GM21737 (cell line): ENCODE data around the gene RERE.
A peak's percentile ranks its signal among the peaks of the same experiment; 100 is the strongest.

Source experiments
- ATAC-seq: cut with Tn5 transposase; IDR thresholded peaks from one replicate; pipeline ENCODE4 v1.9.1; 2021; ENCODE audit warnings: mild to moderate bottlenecking, moderate library complexity; ENCODE audit not compliant: unreplicated experiment

Gene RERE

DNA sequence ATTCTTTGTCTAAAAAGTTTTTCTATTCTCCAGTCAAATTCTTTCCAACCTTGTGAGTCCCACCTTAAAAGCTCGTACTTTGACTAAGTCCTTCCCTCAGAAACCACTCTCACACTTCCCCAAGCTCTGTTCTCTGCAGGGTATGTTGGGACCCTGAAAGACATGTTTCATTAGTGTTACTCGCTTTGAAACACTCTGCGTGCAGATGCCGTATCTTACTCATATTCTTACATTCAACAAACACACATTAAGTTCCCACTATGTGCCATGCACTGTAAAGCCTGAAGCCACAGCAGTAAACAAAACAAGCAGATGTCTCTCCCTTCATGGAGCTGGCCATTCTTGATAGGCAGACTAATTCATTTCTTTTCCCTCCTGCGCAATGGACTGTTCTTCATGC lies 229.7 kb downstream of the RERE start:
- no peak for ATAC-seq

DNA sequence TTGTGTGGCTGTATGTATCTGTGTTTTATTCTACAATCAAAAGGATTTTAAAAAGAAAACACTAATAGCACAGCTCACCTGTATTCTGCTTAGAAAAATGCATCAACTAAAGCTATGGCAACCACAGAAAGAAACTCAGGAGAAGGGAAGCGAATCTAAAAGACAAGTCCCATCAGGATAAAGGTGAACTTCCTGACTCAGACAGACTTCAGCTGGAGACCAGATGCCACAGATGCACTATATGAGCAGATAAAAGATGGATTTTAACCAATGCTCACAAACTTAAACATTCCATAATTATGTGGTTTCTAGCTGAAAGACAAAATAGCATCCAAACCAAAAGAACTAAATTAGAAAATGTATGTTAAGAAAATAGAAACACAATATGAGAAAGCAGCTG lies 231.0 kb downstream of the RERE start:
- no peak for ATAC-seq

DNA sequence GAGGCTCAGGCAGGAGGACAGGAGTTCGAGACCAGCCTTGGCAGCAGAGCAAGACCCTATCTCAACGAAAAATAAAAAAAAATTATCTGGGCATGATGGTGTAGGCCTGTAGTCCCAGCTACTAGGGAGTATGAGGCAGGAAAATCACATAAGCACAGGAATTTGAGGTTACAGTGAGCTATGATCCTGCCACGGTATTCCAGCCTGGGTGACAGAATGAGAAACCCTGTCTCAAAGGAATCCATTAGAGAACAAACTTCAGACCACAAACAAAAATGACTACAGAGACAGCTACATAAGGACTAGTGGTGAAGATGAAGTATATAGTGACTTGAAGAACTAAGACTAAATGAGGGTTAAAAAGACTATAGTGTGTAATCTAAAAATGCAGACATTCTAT lies 233.1 kb downstream of the RERE start:
- ATAC-seq = no peak

DNA sequence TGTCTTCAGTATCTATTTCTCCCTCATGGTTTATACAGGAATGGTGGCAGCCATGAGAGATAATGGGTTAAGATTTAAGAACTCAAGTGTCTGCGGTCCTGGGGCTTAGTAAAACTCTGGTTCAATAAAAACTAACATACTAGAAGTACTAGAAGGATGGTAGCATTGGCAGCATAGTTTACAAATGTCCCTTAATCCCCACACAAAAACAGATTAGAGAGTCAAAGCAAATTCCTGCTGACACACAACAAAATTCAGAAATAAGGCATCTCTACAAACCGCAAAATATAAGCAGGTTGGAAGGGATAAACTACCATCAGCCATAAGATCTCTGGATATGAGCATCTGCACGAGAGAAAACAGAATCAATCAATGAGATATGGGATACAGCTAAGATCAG lies 234.4 kb downstream of the RERE start:
- ATAC-seq = no peak

DNA sequence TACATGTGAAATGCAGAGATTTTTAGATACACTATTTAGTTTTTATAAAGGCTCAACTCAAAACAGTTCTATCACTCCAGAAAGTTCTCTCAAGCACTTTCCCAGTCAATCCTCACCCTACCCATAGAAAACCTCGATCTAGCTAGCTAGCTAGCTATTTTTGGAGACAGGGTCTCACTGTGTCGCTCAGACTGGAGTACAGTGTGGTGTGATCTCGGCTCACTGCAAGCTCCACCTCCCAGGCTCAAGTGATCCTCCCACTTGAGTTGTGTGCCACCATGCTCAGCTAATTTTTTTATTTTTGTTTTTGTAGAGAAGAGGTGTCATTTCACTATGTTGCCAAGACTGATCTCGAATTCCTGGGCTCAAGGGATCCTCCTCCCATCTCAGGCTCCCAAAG lies 236.9 kb downstream of the RERE start:
- no peak for ATAC-seq

DNA sequence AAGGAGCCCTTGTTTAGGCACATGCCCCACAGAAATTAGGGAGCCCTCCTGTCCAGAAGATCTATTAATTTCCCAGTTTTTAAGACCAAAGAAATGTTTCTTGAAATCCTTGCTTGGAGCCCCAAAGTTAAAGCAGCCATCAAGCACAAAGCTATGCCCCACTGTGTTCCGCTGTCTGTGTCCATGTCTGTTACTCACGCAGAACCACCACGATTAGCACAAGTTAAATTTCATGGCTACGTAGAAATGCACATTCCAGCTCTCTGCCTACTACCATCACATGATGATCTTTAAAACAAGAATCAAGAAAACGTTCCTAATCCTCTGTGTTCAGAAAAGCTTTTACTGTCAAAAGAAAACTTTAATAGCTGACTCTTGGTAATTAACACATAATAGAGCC lies 238.5 kb downstream of the RERE start:
- no peak for ATAC-seq

DNA sequence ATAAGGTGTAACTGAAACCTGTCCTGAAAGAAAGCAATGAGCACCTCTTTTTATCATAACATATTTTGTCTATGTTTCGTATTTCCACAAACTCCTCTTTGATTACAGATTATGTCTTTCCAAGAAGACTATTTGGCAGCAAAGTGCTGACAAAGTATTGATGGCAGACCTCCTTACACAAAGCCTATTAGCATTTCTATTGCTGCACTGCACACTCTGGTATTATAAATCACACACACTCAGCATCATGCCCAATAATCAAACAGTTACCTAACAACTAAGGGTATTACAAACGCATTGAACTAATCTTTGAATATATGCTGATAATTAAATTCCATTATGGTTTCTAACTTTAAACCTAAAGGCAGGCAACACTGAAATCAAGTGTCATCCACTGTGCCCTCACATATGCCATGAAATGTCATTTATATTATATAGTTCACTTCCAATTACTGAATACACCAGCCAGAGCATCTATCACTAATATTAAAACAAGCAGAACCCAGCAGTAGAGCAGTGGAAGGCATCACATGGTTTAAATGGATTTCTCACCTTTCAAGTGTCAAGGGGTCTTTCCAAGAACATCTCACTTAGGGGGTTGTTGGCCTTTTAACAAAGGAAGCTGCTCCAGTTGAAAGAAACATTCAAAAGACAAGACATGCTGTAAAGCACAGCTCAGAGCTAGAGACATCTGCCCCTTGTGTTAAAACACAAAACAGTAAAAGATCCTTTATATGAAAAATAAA lies 239.1 kb downstream of the RERE start:
- ATAC-seq = no peak

DNA sequence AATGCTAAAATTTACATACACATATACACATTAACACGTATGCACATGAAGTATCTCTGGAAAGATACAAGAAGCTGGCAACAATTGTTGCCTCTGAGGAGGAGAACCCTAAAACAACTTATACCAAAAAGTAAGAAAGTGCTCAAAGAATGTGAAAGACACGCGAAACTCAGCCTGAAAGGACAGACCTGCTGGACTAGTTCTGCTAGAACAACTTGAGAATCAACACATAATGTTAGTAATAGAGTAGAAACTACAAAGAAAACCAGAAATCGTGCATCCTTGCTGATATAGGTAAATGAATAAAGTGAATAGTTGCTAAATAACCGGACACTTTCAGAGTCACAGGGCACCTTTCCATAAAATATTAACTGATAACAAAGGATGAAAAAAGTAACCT lies 242.5 kb downstream of the RERE start:
- ATAC-seq = no peak

DNA sequence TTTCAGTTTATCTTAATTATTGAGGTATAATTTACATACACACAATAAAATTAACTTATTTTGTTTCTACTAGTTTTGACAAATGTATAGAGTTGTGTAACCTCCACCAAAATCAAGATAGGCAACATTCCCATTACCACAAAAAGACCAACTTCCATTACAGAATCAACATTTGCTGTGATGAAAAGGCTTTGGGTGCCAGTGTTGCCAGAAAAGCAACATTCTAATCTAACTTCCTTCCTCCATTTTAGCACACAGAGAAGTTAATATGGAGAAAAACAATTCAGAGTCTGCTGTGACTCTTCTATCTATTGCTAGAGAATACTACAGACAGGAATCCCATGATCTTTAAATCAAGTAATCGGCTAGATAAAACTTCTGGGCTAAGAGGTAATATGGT lies 245.3 kb downstream of the RERE start:
- ATAC-seq = no peak

DNA sequence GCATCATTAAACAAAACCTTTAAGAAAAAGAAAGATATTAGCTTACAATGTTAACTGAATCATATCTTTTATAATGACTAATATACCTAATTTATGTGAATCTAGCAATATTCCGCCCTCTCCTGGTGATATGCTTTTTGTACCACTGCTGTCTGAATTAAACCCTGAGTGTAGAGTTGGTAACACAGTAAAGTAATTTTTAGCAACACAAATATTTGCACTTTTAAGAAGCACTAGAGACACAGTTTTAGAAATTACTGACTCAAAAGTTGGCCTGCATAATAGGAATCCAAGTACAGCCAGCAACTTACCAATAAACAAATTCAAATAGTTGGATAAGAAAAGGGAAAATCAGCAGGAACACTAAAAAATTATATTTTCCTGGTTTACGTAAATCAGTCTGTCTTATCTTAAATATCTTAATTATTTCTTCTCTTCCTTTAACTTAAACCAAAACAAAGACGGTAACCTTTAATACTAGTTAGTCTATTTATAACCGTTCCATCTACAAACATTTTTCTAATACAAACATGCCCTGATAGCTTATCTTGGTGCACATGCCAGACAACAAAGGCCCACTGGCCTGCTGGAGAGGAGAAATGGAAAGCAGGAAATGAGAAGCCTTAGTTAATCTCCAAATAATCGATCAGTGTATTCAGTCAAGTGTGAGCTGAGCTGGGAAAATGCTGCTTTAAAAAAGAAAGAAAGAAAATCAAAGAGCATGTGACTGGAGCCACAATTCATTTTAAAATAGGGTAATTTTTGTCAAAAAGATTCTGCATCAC lies 246.0 kb downstream of the RERE start:
- ATAC-seq = no peak

DNA sequence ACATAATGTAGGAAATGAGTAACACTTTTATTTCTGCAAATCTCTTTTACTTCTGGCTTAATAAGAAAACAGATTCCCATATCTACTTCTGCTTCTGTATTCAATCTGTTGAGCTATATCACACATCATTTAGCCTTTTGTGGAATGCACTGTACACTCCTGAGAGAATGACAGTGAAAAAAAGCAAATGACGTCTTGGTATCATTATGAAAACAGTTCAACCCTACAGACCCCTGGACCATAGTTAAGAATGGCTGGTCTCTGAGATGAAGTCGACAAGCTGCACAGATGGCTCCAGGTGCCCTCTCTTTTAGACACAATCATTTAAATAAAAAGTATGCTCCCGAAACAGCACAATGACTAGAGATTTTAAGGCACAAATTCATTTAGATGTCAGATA lies 247.0 kb downstream of the RERE start:
- no peak for ATAC-seq

DNA sequence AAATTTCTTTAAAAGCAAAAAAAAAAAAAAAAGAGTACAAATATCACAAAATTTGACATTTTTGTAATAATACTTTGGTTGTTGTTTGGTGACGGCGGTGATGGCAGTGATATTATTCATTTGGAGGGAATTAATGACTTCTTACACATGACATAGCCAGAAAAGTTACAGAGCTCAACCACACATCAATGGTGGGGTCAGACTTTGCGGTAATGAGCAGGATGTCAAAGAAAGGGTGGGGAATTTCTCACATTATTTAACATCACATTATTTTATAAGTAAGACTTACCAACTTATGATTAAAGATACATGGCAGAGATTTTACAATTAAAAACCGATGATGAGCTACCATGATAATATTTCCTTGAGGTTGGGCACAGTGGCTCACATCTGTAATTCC lies 248.2 kb downstream of the RERE start:
- no peak for ATAC-seq

DNA sequence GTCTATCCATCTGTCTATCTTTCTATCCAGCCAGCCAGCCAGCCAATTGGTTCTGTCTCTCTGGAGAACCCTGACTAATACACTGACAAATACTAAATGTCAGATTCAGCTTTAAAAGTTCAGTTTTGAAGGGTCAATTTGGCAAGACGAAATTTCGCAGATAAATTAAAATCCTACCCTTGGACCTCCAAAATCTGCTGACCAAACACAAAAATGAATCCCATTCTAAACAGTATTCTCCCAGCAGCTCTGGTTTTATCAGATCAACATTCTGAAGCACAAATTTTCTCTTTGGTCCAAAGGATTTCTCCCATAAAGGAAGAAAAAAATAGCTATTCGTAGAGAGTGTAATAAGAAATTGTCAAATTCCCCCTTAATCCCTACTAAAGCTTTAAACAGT lies 248.6 kb downstream of the RERE start:
- no peak for ATAC-seq

DNA sequence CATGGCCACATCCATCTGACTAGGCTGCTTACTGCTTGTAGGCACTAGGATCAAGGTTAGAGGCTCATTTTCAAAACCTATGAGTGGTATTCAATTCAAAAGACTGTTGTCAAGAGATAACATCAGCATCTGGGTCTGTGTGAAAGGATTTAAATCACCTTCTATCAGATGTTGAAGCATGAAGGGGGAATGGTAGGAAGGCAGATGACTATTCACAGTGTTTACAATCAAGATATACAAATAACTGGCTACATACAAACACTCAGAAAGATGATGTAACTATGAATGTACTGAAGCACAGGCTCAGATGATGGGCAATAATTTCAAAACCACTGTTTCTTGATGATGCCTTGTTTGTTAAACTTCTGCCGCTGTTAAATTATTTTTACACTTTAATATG lies 250.3 kb downstream of the RERE start:
- no peak for ATAC-seq

DNA sequence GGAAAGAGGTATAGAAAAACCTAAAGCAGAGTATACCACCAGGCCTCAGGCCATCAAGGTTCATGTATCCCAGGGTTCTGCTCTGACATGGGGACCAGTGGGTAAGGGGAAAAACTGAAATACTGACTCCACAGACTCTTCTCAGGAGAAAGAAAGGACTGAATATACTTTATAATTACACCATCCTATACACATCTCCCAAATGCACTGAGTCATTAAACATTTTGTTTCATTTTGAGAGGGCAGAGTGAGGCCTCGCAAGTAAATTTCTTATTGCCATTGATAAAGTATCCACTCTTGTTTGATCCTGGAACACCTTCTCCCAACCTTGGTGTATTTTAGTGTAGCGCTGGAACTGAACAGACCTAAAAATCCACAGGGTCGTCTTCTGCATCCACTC lies 251.6 kb downstream of the RERE start:
- no peak for ATAC-seq

DNA sequence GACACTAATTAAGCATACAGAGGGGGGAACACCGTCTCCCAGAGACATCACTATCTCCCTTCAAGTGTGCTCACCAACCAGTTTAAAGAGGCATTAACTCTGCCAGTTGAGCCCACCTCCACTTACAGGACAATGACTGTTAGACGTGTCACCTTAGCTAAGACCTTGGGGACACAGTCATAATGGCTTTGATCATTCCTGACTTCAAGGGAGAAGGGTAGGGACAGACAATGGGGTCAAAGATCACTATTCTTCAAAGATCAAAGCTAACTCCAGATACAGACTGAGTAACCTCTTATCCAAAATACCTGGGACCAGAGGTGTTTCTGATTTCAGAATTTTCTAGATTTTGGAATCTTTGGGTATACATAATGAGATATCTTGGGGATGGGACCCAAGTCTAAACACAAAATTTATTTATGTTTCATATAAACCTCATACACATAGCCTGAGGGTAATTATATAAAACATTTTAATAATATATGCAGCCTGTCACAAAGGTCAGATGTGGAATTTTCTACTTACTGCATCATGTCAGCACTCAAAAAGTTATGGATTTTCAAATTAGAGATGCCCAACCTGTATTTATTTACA lies 253.4 kb downstream of the RERE start:
- no peak for ATAC-seq

DNA sequence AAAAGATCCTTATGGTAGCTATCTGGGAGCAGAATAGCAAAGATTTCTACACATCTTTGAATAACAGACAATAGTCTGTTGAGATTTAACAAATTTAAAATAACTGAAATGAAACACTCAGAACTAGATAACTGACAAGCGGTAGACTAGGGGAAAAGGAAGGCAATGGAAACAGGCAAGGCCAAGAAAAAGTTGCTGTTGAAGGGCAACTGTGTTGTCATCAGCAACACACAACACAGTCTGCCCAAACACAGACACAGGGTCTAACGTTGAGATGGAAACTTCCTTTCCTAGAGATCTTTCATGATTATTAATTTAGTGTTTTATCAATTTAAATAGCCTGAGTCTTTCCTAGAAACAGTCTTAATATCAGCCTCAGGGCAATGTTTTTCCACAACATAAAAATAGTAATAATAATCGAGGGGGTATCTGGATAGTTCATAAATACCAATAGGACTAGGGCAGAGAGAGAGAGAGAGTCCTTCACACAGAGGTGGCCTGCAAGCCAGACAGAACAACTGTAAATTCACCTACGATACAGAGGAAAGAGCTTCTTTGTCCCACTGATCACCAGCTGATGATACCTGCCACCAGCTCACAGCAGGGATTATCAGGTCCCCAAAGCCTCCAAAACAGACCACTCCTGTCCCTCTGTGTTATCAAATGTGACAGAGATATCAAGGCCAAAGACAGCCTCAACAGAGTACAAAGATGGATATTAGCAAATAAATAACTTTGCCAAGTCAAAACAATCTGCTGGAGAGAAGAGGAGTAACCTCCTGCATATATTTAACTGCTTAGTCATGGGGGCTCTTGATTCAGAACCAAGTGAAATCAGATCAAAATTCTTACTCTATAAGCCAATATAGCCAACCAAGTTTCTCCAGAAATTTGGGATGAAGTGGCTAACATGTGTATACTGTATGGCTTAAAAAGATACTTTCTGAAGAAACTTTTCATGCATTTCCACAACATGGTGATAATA lies 254.3 kb downstream of the RERE start:
- ATAC-seq = no peak

DNA sequence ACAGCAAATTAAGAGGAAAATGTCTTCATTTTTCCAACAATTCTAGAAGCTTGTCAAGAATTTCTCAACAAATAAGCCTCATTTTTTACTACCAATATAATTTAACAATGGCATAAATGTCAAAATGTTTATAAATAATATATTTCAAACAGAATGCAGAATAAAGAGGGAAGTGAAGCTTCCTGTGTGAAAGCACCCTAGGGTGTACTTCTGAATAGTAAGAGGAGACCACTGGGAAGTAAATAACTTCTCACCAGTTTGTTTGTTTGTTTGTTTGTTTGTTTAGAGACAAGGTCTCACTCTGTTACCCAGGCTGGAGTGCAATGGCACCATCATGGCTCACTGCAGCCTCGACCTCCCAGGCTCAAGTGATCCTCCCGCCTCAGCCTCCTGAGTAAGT lies 255.2 kb downstream of the RERE start:
- ATAC-seq = no peak

DNA sequence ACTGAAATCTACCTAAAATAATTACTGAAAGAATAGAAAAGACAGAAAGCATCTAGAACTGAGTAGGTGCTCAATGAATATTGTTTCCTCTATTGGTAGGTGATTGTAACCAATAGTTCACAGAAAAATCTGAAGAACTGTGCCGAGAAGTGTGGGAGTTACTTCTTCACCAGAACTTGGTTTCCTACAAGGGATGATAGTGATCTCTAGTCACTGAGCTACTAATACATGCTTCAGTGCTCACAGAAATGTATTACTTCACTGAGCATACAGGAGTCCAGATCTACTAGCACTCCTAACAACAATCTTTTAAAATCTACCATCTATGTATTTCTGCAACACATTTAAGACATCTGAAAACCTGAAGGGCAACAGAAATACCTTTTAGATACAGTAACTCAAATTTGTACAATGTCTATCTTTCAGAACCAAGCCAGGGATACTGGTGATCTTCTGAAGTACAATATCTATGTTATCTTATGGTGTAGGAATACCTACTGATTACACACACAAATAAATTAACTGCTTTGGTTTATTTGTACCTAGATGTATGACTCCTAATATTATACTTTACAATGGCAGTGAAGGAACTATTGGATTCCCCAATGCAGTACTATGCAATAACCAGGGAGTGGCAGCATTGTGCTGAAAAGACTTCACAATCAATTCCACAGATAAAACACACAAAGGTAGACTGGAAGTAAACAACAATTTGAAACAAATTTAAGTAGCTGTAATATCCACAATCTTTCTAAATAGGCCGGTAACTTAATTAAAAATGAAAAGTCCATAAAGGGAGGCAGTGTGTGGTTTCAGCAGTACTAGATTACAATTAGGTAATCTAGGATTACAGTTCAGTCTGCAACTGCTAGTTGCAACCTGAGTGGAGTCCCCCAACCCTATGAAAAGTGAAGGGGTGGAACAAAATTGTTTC lies 256.6 kb downstream of the RERE start:
- ATAC-seq = peak; percentile 57

DNA sequence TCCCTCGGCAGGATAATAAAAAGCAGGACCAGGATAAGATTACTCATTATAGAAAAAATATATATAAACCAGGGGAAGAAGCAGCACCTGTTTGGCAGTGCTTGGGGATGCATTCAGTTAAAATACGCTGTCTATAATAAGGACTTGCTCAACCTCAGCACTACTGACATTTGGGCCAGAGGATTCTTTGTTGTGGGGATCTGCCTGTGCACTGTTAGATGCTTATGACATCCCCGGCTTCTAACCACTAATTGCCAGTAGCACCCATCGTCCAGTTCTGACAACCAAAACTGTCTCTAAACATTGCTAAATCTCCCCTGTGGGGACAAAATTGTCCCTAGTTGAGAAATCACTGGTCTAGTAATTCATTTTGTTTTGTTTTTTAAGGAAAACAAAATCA lies 257.4 kb downstream of the RERE start:
- no peak for ATAC-seq
